SJSA1 (cell line): ENCODE results near the gene CAMK2A. TPM values are rescaled to one million over a fixed set of nuclear protein-coding genes. Genes with fewer than 3 reads are reported as not detected.
"Not testable (repeated sequence)": the region's sequence is repeated elsewhere in the genome, so short reads cannot be mapped to it uniquely, and the experiment has no call there.

Experiments used
- DNase-seq, 2 experiments: peaks; one replicate each; pipeline ENCODE4 v3.0.0-alpha.2; 2015 to 2020; ENCODE audit warnings: low spot score in 2 of 2, low read depth in 1 of 2
- H3K27ac ChIP-seq: fragments of 250-450 bp; sonication (Bioruptor Pico); 2 replicates; pipeline ENCODE4 v1.5.1; 2020; ENCODE audit warnings: mild to moderate bottlenecking, moderate library complexity
- H3K27me3 ChIP-seq: fragments of 250-450 bp; sonication (Bioruptor Pico); replicated peaks from 2 replicates; pipeline ENCODE4 v1.5.1; 2020; ENCODE audit warnings: mild to moderate bottlenecking, moderate library complexity
- H3K36me3 ChIP-seq: fragments of 250-450 bp; sonication (Bioruptor Pico); 2 replicates; pipeline ENCODE4 v1.5.1; 2020; ENCODE audit warnings: mild to moderate bottlenecking
- H3K4me1 ChIP-seq: fragments of 250-450 bp; sonication (Bioruptor Pico); replicated peaks from 2 replicates; pipeline ENCODE4 v1.6.1; 2021; ENCODE audit warnings: mild to moderate bottlenecking
- H3K4me3 ChIP-seq: fragments of 250-450 bp; sonication (Bioruptor Pico); 2 replicates; pipeline ENCODE4 v1.5.1; 2020; ENCODE audit warnings: mild to moderate bottlenecking
- H3K9me3 ChIP-seq: fragments of 250-450 bp; sonication (Bioruptor Pico); replicated peaks from 2 replicates; pipeline ENCODE4 v1.5.1; 2020; ENCODE audit warnings: mild to moderate bottlenecking
- total RNA-seq: library from RNA; depleted of rRNA; stranded (reverse); fragments of >200 nt; shearing (Covaris generic); gene quantifications from 2 replicates; pipeline ENCODE4 v1.2.3, GENCODE V29; 2014

CAMK2A gene
- total RNA-seq, 1 experiment from 2014 or later = not detected

DNA sequence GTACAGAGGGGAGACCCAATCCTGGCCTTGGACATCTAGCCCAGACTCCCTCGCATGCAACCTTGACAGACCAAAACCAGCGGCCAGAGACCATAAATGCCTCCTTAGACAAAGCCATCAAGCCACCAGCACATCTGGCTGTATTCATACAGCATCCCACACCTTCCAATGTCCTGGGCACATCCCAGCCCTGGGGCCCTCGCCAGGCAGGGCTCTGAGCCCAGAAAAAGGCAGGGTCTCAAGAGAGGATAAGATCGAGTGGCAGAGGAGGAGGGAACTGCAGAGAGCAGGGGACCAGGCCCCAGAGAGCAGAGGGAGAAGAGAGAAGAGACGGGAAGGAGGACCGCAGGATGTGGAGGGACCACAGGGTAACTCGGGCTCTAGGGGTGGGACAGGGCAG, 45.4 kb downstream of the CAMK2A start:
- Histone ChIP-seq H3K36me3 (no peaks in the 10 kb centered on the region), H3K9me3 (no peaks in the 10 kb centered on the region), H3K4me3 (no peak overlapping the region), H3K4me1 (no peaks in the 10 kb centered on the region), H3K27ac (no peak overlapping the region), H3K27me3 (no peaks in the 10 kb centered on the region)
- no peak for DNase-seq

DNA sequence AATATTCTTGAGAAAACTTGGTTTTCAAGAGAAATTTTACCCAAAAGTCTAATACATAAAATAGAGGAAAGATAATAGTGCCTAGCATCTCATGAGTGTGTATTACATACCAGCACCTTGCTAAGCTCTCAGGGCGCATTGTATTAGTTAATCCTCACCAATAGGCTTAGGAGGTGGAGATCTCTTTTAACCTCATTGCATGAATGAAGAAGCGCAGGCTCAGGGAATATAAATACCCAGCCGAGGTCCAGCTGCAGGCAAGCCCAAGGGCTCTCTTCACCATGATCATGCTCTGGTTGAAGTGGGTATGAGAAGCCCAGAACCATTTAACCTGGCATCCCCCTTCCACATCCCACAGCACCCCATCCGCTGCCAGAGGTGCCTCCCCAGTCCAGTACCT, 46.0 kb downstream of the CAMK2A start:
- H3K4me1 ChIP-seq = no peaks in the 10 kb centered on the region
- H3K9me3 ChIP-seq = no peaks in the 10 kb centered on the region
- no peaks in the 10 kb centered on the region for H3K27me3 ChIP-seq
- H3K27ac ChIP-seq = no peak overlapping the region
- DNase-seq = no peak
- no peaks in the 10 kb centered on the region for H3K36me3 ChIP-seq
- no peak overlapping the region for H3K4me3 ChIP-seq

DNA sequence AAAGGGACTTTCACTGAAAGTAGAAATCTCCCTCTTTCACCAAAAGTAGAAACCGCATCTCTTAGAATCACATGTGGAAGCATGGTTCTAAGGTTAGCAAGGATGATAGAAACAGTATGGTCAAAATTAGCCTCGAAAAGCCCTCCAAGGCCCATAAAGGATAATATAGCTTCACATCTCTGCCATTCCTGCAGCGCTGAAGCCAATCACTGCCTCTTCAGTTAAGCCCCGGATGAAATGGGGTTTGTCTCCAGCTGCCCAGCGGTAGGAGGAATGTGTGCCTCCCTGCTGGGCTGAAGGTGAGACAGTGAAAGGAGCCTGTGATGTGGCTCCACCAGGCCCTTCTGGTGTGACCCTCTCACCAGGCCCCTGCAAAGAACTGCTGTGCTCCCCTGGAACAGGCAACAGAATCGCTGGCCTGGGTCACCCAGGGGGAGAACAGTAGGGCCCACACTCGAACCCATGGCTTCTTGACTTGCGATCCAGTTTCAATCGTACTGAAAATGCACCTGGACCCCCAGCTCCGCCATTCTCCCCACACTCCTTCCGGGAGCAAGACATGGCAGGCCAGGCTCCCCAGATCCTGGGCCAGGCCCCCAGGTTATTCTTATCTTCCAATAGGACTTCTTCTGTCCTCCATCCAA, 47.2 kb downstream of the CAMK2A start:
- Histone ChIP-seq H3K9me3 (no peaks in the 10 kb centered on the region), H3K27ac (no peak overlapping the region), H3K36me3 (no peaks in the 10 kb centered on the region), H3K27me3 (no peaks in the 10 kb centered on the region), H3K4me1 (no peaks in the 10 kb centered on the region), H3K4me3 (no peak overlapping the region)
- no peak for DNase-seq

DNA sequence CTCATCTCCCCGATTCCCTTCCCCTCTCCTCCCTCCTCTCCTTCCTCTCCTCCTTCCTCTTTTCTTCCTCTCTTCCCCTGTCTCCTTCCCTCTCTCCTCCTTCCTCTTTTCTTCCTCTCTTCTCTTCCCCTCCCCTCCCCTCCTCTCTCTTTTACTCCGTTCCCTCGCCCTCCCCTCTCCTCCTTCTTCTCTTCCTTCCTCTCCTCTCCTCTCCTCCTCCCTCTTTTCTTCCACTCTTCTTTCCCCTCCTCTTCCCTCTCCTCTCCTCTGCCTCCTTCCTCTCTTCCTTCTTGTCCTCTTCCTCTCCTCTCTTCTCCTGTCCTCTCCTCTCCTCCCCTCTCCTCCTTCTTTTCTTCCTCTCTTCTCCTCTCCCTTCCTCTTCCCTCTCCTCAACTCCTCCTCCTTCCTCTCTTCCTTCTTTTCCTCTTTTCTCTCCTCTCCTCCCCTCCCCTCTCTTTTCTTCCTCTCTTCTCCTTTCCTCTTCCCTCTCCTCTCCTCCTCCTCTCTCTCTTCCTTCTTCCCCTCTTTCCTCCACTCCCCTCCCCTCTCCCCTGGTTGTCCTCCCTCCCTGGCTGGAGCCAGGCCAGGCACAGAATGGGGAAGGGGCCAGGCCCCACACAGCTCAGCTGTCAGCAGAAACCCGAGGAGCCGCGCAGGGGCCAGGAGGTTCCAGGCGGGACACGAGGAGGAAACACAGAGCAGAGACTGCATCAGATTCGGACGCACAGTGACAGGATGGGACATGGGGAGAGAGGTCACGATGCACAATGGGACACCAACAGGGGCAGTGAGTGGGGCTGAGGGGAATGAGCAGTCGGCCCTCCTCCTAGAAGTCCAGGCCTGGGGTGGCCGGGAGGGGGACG, 48.0 kb downstream of the CAMK2A start:
- no peak overlapping the region for H3K4me3 ChIP-seq

DNA sequence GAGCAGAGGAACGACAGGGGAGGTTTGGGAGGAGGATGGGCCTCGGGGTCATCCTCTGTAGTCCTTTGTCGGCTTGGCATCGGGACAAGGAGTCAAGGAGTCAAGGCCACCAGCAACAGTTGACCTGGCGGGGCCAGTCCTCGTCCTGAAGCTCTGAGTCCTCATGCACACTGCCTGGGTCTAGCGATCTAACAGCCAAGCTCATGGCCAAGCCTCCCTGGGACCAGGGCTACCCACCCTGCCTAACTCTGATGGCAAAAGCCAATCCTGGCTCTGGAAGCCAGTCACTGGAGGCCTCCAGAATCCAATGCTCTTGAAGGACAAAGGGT, 49.8 kb downstream of the CAMK2A start:
- peak in 1 of 2 experiments; percentile 46 for DNase-seq

More for the DNA sequence above, 48.0 kb downstream of the CAMK2A start:
- no peak overlapping the region for H3K27ac ChIP-seq
- H3K36me3 ChIP-seq = no peaks in the 10 kb centered on the region
- H3K9me3 ChIP-seq = no peaks in the 10 kb centered on the region
- no peaks in the 10 kb centered on the region for H3K27me3 ChIP-seq
- DNase-seq = no peak
- no peaks in the 10 kb centered on the region for H3K4me1 ChIP-seq

DNA sequence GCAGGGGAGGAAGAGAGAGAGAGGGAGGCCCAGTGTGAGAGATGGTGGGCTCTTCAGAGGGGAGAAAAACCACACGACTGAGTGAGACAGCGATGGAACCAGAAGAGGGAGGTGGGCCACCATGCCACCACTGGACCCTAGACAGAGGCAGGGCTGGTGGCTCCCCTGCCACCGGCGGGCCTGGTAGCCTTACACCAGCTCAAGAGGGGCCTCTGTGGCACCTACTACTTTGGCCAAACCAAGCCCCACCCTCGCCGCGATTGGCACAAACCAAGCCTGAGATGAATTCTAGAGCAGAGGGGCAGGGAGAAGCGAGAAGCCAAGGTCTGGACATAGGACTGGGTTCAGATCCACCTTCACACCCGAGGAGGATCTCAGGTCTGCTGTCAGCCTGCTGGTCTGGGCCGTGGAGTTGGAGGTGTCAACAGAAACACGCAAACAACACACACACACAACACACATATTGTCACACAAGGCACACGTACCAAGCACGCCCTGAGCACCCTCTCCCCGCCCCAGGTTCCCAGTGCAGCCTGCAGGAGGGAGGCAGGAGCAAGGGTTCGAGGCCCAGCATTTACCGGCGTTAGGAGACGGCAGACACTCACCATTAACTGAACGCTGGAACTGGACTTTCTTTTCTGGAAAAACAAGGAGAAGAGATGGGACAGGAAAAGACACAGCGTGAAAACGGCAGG, 50.3 kb downstream of the CAMK2A start:
- H3K27me3 ChIP-seq = no peaks in the 10 kb centered on the region
- no peaks in the 10 kb centered on the region for H3K9me3 ChIP-seq
- no peak for DNase-seq
- H3K27ac ChIP-seq = no peak overlapping the region
- no peaks in the 10 kb centered on the region for H3K4me1 ChIP-seq
- H3K36me3 ChIP-seq = no peaks in the 10 kb centered on the region
- H3K4me3 ChIP-seq = no peak overlapping the region

More for the DNA sequence above, 49.8 kb downstream of the CAMK2A start:
- Histone ChIP-seq H3K4me3 (no peak overlapping the region), H3K27ac (no peak overlapping the region), H3K36me3 (no peaks in the 10 kb centered on the region), H3K4me1 (no peaks in the 10 kb centered on the region), H3K27me3 (no peaks in the 10 kb centered on the region), H3K9me3 (no peaks in the 10 kb centered on the region)

DNA sequence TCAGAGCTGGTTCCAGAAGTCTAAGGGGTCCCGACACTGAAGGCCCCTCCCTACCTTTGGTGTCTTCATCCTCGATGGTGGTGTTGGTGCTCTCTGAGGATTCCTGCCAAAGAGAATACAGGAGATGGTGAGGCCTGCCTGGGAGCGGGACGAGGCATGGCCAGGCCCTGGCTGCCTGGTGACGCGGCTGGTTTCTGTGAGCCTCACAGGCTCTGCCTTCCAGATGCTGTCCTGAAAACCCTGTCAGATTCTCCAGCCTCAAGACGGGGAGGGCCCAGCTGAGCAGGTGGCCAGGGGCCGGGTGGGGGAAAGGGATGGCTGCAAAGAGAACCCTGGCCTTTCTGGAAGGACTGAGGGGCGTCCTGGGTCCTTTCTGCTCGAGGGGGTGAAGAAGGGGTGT, 50.9 kb downstream of the CAMK2A start:
- Histone ChIP-seq H3K4me1 (no peaks in the 10 kb centered on the region), H3K27me3 (no peaks in the 10 kb centered on the region), H3K27ac (no peak overlapping the region), H3K9me3 (no peaks in the 10 kb centered on the region), H3K36me3 (no peaks in the 10 kb centered on the region), H3K4me3 (no peak overlapping the region)
- DNase-seq = no peak

DNA sequence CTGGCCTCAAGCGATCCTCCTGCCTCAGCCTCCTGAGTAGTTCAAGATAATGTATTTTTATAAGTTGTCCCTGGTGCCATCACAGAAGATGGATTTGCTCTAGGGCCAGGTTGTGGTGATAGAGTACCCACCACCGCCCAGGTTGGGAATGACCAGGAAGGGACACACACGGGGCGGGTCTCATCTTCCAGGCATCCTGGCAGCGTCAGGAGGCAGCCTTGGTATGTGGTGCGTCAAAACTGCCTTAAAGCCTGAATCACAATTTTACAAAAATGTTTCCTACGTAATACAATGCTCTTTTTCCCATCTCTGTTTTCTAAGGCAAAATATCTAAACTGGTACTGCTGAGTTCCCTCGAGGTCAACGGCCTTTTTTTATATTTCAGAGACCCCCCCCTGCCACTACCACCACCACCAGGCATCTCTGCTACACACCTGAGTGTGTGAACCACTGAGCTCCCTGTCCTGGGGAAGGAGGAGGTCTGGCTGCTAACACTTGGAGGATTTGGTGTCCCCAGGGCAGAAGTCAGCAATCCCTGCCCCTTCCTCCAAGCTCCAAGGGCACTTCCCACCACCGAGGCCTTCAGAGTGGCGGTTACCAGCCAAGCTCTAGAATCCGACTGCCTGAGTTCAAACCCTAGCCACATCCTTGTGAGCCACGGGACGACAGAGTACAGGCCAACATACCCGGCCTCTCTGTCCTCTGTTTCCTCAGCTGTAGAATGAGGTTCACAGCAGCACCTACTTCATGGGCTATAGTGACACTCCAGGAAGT, 52.4 kb downstream of the CAMK2A start:
- Histone ChIP-seq H3K36me3 (no peaks in the 10 kb centered on the region), H3K27me3 (no peaks in the 10 kb centered on the region), H3K4me3 (no peak overlapping the region), H3K9me3 (no peaks in the 10 kb centered on the region), H3K4me1 (no peaks in the 10 kb centered on the region), H3K27ac (no peak overlapping the region)
- no peak for DNase-seq

DNA sequence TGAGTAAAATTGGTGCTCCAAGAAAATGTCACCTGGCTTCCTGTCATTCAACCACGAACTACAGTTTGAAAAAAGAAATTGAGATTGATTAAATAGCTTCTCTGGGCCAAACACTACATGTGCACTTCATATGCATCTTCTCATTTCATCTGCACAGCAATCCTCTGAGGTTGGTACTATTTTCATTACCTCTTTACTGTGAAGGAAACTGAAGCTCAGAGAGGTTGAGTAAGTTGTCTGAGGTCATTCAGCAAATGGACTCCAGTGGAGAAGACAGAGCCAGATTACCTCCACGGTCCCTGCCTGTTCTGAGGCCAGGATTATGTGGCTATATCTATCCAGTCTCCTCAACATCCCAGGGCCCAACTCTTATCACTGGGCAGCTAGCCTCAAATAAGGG, 53.3 kb downstream of the CAMK2A start:
- Histone ChIP-seq H3K36me3 (no peaks in the 10 kb centered on the region), H3K4me1 (no peaks in the 10 kb centered on the region), H3K4me3 (no peak overlapping the region)

DNA sequence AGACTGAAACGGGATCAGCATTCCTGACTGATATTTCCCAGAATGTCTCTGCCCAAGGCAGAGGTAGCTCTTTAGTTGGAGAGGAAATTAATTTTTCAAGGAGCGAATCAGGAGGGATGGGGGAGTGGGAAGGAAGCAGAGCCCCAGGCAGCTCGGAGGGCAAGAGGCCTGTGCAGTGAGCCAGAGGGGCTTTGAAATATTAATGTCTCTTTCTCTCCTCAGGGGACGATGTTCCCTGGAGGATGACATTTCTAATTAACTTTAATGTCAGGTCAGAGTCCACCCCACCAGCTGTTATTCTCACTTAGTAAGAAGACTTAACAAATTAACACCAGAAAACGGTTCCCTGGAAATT, 54.1 kb downstream of the CAMK2A start:
- Histone ChIP-seq H3K4me1 (no peaks in the 10 kb centered on the region), H3K9me3 (no peaks in the 10 kb centered on the region), H3K4me3 (no peak overlapping the region), H3K27me3 (no peaks in the 10 kb centered on the region), H3K36me3 (no peaks in the 10 kb centered on the region), H3K27ac (no peak overlapping the region)
- DNase-seq = no peak

More for the DNA sequence above, 53.3 kb downstream of the CAMK2A start:
- no peak for DNase-seq
- H3K27me3 ChIP-seq = no peaks in the 10 kb centered on the region
- H3K9me3 ChIP-seq = no peaks in the 10 kb centered on the region
- no peak overlapping the region for H3K27ac ChIP-seq

DNA sequence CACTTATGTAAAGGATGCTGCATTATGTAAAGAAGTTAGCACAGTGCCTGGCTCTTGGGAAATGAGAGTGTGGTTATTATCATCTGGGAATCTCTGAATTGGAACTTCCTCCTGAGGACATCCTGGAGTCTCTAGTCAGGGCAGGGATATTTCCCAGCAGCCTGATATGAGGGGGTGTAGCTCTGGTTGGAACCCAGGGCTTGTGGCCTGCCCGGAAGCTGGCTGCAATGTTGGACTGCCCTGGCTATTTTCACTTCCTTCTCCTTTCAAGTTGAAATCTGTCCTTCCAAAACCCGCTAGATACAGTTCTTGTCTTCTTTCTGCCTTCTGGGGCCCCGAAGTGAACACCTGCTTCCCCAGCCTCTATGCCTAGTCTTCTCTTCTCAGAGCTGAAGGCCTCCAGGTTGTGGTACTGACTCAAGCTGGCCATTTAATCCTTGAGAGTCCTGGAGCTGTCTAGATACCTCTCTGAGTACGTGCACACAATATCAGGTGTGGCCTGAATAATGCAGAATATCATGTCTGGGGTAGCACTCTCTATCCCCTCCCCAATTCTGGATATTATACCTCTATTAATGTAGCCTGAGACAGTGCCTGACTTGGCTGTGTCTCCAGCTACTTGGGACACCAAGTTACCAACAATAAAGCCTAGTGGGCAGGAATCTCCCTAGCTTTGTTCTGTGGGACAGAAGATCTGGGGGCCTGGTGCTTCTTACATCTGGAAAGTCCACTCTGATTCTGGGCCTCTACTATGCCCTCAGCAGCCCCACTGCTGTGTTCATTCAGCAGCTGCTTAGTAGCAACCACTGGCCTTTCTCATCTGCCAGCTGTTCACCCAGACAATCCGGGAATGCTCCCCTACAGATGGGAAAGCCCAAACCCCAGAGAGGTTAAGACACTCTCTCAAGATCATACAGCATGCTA, 54.7 kb downstream of the CAMK2A start:
- Histone ChIP-seq H3K4me1 (no peaks in the 10 kb centered on the region), H3K36me3 (no peaks in the 10 kb centered on the region), H3K4me3 (no peak overlapping the region), H3K9me3 (no peaks in the 10 kb centered on the region), H3K27ac (no peak overlapping the region), H3K27me3 (no peaks in the 10 kb centered on the region)
- no peak for DNase-seq

DNA sequence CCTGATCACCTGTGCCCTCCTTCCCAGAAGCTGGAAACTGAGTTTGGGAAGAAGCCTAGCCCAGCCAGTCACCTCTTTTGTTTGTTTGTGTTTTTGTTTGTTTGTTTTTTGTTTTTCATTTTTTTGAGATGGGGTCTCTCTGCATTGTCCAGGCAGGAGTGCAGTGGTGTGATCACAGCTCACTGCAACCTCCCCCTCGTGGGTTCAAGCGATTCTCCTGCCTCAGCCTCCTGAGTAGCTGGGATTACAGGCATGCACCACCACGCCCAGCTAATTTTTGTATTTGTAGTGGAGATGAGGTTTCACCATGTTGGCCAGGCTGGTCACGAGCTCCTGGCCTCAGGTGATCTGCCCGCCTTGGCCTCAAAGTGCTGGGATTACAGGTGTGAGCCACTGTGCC, 55.9 kb downstream of the CAMK2A start:
- not testable (repeated sequence) for H3K27me3 ChIP-seq, DNase-seq, H3K36me3 ChIP-seq, H3K27ac ChIP-seq, H3K4me3 ChIP-seq, H3K9me3 ChIP-seq, H3K4me1 ChIP-seq

DNA sequence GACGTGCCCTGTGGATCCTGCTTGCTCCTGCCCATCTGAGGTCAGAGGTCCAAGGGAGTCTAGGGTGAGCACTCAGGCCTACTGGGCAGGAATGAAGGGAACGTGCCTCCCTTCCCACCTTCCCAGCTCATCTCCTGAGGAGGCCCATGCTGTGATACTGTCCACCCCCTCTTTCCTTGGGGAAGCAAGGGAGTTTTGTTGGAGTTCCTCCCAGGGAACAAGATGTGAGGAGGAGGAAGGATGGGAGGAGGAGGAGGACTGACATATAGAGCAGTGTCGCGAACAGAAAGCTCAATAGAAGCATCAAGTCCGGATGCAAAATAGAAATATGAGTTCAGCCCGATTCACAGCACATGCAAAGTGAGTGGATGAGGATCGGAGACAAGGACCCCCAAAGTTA, 58.7 kb downstream of the CAMK2A start:
- H3K27me3 ChIP-seq = no peaks in the 10 kb centered on the region
- no peak for DNase-seq
- no peak overlapping the region for H3K4me3 ChIP-seq
- no peak overlapping the region for H3K27ac ChIP-seq
- no peaks in the 10 kb centered on the region for H3K36me3 ChIP-seq
- no peaks in the 10 kb centered on the region for H3K4me1 ChIP-seq
- no peaks in the 10 kb centered on the region for H3K9me3 ChIP-seq
